GM18870 (cell line): ENCODE results near the gene ARHGEF7.

Experiments used
- ATAC-seq: cut with Tn5 transposase; IDR thresholded peaks from one replicate; pipeline ENCODE4 v1.9.1; 2021; ENCODE audit warnings: moderate library complexity; ENCODE audit not compliant: unreplicated experiment

Gene ARHGEF7

GRCh38 chr13:111110054-111110453 is 5.1 kb upstream of the ARHGEF7 start:
- ATAC-seq: no peak

DNA sequence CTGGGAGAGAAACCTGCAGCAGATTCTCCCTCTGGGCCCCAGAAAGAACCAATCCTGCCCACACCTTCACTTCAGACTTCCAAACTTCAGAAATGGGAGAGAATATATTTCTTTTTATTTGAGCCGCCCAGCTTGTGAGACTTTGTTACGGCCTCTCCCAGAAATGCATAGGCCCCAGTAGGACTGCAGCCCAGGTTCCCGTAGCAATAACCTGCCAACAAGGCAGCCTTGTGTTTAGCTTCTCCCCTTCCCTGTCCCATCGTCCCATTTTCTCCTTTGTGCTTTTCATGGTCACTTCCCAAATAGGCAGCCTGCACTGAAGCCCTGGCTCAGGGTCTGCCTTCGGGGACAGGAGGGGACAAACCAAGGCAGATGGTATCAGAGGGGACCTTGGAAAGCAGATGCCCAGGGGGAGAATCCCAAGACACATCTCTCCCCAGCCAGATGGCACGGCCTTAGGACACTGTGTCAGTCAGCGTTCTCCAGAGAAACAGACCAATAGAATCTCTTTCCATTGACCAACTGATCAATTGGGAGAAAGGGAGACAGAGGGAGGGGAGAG is 3.7 kb upstream of the ARHGEF7 start:
- no peak for ATAC-seq

DNA sequence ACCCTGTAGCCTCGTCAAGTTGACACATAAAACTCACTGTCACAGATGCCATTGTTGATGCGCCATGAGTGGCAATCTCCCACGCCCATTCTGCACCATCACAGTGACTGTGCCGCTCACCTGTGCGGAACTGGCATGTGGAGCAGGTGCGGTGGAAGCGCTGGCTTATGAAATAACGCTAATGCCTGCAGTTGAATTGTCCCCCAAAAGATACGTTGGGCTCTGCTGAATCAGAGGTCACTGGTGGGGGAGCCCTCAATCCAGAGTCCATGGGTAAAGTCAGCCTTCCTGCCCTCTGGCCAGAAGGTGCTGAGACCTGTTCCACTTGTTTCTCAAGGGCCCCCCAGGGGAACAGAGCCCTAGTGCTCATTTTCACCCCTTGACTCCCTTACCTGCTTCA is 2.9 kb upstream of the ARHGEF7 start:
- no peak for ATAC-seq

DNA sequence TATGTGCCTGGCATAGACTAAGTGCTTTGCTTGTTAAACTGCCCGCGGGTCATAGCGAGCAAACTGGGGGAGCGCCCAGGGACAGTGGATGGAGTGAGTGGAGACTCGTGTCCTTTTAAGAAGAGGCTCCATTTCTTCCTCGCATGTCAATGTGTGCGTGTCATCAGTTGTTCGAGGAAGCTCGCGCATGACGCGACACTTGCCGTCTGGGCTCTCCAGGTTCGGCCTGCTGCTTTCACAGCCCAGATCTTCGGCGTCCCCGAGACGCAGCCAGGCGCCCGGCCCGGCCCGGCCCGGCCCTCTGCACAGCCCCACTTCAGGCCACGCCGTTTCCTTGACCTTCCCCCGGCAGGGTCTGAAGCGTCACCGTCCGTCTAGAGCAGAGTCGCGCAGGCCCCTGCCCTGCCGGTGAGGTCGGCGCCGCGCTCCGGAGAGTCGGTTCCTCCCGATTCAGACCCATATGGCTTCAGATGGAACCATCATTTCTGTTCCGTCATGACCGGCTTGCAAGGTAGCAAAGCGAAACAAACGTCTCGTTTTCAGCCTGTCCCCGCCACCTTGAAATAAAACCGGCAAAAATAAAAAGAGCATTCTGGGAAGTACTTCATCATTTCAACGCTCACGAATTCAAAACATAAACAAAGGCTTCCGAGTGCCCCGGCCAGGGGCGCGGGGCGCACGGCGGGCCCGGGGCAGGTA is 599 bp upstream of the ARHGEF7 start:
- no peak for ATAC-seq

DNA sequence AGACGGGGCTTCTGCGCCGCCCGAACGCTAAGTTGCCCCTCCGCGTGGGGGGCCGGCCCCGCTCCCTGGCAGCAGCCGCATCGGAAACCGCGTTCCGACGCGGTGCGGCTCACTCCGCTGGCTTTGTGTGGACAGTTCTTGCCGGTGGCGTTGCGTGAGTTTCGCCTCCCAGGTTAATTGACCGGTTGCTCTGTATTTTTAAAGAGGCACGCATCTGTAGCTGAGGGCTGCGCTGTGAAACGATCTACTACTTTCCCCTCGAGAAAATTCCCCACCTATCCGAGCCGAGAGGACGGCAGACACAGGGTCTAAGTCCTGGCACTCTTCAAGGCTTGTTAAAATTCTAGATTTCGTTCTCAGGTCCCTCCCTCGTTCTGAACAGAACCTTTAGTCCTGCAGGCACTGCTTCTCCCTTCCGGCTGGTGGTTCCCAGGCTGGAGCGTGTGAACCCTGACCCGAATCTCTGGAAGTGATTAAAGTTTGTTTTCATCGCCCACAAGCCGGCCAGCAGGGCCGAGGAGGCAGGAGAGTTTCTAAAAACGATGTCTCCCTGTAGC is 933 bp downstream of the ARHGEF7 start:
- no peak for ATAC-seq

DNA sequence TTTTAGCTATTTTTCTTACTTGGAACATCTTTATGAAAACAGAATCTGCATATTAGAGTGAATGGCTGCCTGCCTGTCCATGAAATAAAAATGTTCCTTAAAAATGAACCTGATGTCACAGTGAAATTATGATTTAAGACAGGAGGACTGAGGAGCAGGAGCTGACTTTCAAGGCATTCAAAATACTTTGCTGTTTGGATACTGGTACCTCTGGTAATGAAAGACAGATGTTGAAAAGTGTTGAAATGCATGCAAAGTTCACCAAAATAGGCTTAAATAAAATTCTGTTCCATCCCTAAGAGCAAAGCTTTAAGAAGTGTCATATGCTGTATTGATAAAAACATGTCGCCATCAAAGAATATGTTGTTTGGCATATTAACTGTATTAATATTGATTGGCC is 1.7 kb downstream of the ARHGEF7 start:
- no peak for ATAC-seq

- no peak for ATAC-seq
Measured at GRCh38 chr13:111117289-111117688, 2.2 kb downstream of the ARHGEF7 start.

DNA sequence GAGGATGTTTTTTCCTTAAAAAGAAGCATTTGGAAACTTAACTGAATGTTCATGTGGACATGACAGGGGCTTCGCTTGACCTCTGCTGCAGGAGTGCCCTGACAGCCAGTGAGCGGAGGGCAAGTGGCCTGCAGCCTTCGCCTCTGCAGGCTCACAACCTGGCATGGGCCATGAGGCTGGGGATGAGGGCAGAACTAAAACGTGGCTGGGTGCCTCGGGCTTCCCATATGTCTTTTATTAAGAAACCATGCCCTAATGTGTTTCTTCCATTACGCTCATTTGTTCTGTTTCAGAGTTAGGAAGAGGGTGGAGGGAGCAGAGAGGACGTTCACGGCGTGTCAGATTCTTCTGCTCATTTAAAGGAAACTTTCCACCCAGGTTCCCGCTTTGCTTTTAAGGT is 2.9 kb downstream of the ARHGEF7 start:
- ATAC-seq: no peak

DNA sequence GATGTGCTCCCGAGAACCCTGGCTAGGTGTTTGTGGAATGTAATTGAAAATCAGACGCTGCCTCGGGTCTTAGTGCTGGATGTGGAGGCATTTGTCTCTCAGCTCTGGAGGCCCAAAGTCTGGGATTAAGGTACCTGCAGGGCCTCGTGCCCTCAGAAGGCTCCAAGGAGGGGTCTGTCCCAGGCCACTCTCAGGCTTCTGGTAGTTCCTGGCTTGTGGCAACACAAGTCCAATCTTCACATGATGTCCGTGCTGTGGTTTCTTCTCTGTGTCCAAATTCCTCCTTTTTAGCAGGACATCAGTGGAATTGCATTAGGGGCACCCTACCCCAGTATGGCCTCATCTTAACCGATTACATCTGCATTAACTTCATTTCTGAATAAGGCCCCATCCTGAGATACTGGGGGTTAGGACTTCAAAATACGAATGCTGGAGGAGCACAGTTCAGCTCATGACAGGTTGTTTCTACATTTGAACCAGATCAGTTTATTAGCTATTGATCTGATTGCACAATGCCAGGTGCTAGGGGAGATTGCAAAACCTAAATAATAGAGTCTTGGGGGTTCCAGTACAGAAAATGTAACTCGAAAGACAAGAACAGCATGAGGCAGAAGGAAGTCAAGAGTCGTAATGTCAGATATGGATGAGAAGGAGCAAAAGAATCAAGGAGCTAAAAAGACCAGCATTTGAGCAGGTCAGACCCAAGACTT is 3.9 kb downstream of the ARHGEF7 start:
- ATAC-seq: no peak

DNA sequence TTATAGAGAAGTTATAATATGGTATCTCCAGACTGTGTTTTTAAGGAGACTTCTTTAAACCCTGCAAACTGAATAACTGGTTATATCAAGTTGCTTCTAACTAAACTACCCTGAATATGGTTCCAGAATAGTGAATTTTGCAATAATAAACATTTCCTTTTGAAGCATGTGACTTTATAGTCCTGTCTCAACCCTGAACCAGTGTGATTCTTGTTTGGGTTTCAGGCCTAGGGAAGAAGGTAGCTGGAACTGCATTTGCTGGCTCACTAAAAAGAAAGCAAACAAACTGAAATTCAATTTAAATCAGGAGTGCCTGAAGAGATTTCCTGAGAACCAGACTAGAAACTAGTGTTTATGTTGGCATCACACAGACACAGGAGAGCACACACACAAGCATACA is 4.9 kb downstream of the ARHGEF7 start:
- ATAC-seq: no peak

- ATAC-seq: no peak
Measured at GRCh38 chr13:111120422-111120821, 5.3 kb downstream of the ARHGEF7 start.

GRCh38 chr13:111120913-111121312 is 5.8 kb downstream of the ARHGEF7 start:
- no peak for ATAC-seq

GRCh38 chr13:111121506-111121905 is 6.4 kb downstream of the ARHGEF7 start:
- ATAC-seq: no peak

- ATAC-seq: no peak
Measured at GRCh38 chr13:111122056-111122455, 6.9 kb downstream of the ARHGEF7 start.

DNA sequence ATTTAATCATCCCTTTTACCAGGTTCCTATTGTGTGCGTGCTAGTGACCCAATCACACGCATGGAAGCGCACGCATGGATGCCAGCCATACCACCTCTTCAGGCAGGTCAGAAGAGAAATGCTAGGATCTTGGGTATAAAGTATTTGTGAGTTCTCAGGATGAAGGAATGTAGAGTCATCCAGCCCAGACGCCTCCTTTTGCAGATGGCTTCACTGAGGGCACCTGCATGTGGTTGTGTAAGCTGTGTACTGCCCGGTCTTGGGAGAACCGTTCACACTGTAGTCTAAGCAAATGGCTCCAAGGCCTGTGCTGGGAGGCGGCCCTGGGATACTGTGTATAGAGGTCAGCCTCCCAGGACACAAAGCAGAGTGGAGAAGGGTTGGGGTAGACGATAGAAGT is 7.5 kb downstream of the ARHGEF7 start:
- ATAC-seq: no peak

DNA sequence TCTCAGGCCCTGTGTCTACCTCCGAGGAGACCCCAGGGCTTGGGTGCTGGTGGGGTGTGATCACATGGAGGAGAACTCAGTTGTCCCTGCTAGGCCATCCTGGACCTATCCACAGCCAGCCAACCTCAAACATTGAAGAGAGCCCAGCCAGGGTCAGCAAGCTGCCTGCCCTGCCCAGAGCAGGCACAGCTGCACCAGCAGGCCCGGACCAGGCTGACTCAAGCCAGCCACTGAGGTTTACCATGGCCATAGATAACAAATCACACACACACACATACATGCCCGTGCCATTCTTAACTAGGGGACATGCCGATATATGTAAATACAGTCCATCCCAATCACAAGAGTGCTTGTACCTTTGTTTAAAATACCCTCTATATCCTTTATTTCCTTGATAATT is 8.1 kb downstream of the ARHGEF7 start:
- no peak for ATAC-seq

- ATAC-seq: no peak
Measured at GRCh38 chr13:111123649-111124048, 8.5 kb downstream of the ARHGEF7 start.

DNA sequence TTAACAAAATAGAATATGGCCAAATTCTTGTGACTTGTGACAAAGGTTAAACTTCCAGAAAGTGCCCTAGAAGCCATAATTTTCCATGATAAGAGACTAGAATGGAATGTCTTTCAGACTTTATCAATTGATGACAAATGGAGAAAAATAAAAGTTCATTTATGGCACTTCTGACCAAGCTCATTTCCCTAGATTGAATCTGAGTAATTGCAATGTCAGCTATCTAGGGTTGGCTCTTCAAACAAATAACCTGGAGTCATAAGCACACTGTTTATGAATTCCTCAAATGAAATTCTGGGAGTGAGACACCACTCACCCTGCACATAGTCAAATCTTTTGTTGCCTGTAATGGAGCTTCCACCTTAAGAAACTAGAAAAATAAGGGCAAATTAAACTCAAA is 11.4 kb downstream of the ARHGEF7 start:
- ATAC-seq: no peak

DNA sequence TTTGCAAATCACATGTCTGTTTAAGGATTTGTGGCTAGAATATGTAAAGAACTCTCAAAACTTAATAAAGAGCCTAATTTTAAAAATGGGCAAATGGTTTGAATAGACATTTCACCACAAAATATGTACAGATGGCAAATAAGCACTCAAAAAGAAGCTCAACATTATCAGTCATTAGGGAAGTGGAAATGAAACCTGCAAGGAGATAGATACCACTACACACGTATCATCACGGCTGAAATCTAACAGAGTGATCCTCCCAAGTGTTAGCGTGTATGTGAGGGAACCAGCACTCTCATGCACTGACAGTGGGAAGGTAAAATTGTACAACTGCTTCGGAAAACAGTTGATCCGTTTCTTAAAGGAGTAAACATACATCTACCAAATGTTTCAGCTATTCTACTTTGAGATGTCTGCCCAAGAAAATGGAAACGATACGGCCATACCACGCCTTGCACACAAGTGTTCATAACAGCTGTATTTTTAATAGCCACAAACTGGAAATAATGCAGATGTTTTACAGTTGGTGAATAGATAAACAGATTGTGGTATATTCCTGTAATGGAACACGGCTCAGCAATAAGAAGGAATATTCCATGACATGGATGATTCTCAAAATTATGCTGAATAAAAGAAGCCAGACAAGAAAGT is 14.5 kb downstream of the ARHGEF7 start:
- peak; percentile 100 for ATAC-seq

DNA sequence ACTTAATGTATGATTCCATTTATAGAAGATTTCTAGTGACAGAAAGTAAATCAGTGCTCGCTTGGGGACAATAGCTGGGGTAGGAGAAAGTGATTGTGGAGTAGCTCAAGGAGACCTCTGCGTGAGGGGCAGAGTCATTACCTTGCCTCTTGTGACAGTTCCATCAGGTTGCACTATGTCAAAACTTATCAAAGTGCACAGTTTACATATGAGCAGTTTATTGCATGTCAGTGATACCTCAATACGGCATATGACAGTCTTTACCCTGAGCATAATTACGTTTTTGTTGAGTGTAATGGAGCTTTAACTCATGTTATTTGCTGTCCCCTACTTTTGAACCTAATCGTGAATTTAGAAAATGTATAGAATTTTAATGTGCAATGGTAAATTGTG is 15.0 kb downstream of the ARHGEF7 start:
- ATAC-seq: no peak

DNA sequence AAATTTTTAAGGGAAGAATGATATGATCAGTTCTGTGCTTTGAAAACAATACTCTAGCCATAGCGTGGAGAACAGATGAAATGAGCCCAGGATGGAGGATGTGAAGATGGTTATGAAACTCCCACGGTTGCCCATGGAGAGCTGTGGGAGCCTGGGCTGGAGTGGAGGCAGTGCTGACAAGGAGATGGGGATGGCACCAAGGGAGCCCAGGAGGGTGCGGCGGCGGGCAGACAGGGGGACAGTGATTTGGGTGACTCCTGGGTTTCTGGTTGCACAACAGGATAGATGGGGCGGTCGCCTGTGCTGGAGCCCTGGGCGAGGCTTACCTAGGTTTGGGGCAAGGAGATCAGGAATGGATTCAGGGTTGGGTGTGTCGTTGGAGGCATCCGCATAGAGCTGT is 15.9 kb downstream of the ARHGEF7 start:
- ATAC-seq: no peak

GRCh38 chr13:111131611-111132010 is 16.5 kb downstream of the ARHGEF7 start:
- ATAC-seq: no peak
